OCI-LY7 (cell line): ENCODE measurements around the gene PHF5A. TPM values are rescaled to one million over a fixed set of nuclear protein-coding genes. Genes with fewer than 3 reads are reported as not detected.

Source experiments
- BruUV-seq: library from RNA; stranded (reverse); fragments of 400-500 nt; replicated peaks from 2 replicates; lab custom pipeline; 2021; lab: Mats Ljungman, UMichigan
- CTCF ChIA-PET: fragments of 300-600 bp; sonication (Branson Sonifier 250); formaldehyde crosslinking; loops from one replicate; lab custom pipeline; 2022; ENCODE audit warnings: antibody characterized with exemption; ENCODE audit not compliant: unreplicated experiment; lab: Charles Lee
- POLR2A ChIA-PET: fragments of 300-600 bp; sonication (Branson Sonifier 250); formaldehyde crosslinking; loops from one replicate; lab custom pipeline; 2022; ENCODE audit warnings: antibody characterized with exemption; lab: Charles Lee
- DNase-seq: peaks from one replicate; pipeline ENCODE4 v3.0.0-alpha.2; 2015; ENCODE audit warnings: low spot score
- H2AFZ ChIP-seq: fragments of 200-600 bp; sonication (generic), shearing (Covaris generic); 2 replicates; pipeline ENCODE4 v1.6.1; 2014; ENCODE audit warnings: mild to moderate bottlenecking, antibody characterized with exemption, low read length, moderate library complexity
- H3K27ac ChIP-seq: fragments of 200-600 bp; sonication (generic); 2 replicates; pipeline ENCODE4 v1.5.1; 2014; ENCODE audit warnings: mixed run types, low read depth, mild to moderate bottlenecking, moderate library complexity, low read length, inconsistent platforms; ENCODE audit not compliant: poor library complexity, severe bottlenecking
- H3K36me3 ChIP-seq: fragments of 200-600 bp; sonication (generic); 2 replicates; pipeline ENCODE4 v1.6.1; 2014; ENCODE audit warnings: mild to moderate bottlenecking, antibody characterized with exemption, low read length, moderate library complexity, mixed read lengths; ENCODE audit not compliant: insufficient read depth
- H3K4me1 ChIP-seq: fragments of 200-600 bp; sonication (generic); 2 replicates; pipeline ENCODE4 v1.5.1; 2014; ENCODE audit warnings: mild to moderate bottlenecking, low read length; ENCODE audit not compliant: insufficient read depth, poor library complexity, severe bottlenecking
- H3K4me2 ChIP-seq: fragments of 200-600 bp; sonication (generic); 2 replicates; pipeline ENCODE4 v1.6.1; 2014; ENCODE audit warnings: mild to moderate bottlenecking, low read length
- H3K4me3 ChIP-seq: fragments of 200-600 bp; sonication (generic); 2 replicates; pipeline ENCODE4 v1.5.1; 2014; ENCODE audit warnings: mild to moderate bottlenecking, low read depth, low read length; ENCODE audit not compliant: poor library complexity, severe bottlenecking
- H3K79me2 ChIP-seq: fragments of 200-600 bp; sonication (generic); 2 replicates; pipeline ENCODE4 v1.6.1; 2016; ENCODE audit warnings: low read depth, mild to moderate bottlenecking, low read length, moderate library complexity, mixed read lengths; ENCODE audit not compliant: insufficient read depth
- H3K9me2 ChIP-seq: fragments of 200-600 bp; sonication (generic); 2 replicates; pipeline ENCODE4 v1.6.1; 2016; ENCODE audit warnings: mild to moderate bottlenecking, low read length, mixed read lengths; ENCODE audit not compliant: insufficient read depth
- H3K9me3 ChIP-seq: fragments of 200-600 bp; sonication (generic); 2 replicates; pipeline ENCODE4 v1.6.1; 2014; ENCODE audit warnings: mild to moderate bottlenecking, mixed run types, low read length, mixed read lengths
- H4K20me1 ChIP-seq: fragments of 200-600 bp; sonication (generic); 2 replicates; pipeline ENCODE4 v1.6.1; 2014; ENCODE audit warnings: mild to moderate bottlenecking, antibody characterized with exemption, low read length, moderate library complexity, mixed read lengths; ENCODE audit not compliant: insufficient read depth
- CTCF ChIP-seq: fragments of 200-600 bp; sonication (generic); conservative IDR thresholded peaks from 2 replicates; pipeline ENCODE4 v1.5.1; 2014; ENCODE audit warnings: mild to moderate bottlenecking, antibody characterized with exemption, low read length, moderate library complexity, mixed read lengths
- EZH2phosphoT487 ChIP-seq: fragments of 200-600 bp; sonication (generic); IDR thresholded peaks from 2 replicates; pipeline ENCODE4 v1.6.1; 2018; ENCODE audit warnings: low read depth, borderline replicate concordance, mild to moderate bottlenecking, mixed run types, antibody characterized with exemption, low read length, moderate library complexity, mixed read lengths
- intact Hi-C: fragments of 100-400 bp; cut with micrococcal nuclease; formaldehyde crosslinking; loops from one replicate; pipeline ENCODE4 v1.10.0; 2022; ENCODE audit not compliant: unreplicated experiment
- total RNA-seq, 2 experiments: library from RNA; depleted of rRNA in 1 of 2; stranded (reverse); fragments of >200 nt in 1 of 2; shearing (Covaris generic) in 1 of 2; gene quantifications; 2 replicates each; pipeline ENCODE4 v1.2.3, GENCODE V29; 2014 to 2022

Gene PHF5A
- total RNA-seq, 2 experiments from 2014 or later: 60.9 to 87.9 TPM

DNA sequence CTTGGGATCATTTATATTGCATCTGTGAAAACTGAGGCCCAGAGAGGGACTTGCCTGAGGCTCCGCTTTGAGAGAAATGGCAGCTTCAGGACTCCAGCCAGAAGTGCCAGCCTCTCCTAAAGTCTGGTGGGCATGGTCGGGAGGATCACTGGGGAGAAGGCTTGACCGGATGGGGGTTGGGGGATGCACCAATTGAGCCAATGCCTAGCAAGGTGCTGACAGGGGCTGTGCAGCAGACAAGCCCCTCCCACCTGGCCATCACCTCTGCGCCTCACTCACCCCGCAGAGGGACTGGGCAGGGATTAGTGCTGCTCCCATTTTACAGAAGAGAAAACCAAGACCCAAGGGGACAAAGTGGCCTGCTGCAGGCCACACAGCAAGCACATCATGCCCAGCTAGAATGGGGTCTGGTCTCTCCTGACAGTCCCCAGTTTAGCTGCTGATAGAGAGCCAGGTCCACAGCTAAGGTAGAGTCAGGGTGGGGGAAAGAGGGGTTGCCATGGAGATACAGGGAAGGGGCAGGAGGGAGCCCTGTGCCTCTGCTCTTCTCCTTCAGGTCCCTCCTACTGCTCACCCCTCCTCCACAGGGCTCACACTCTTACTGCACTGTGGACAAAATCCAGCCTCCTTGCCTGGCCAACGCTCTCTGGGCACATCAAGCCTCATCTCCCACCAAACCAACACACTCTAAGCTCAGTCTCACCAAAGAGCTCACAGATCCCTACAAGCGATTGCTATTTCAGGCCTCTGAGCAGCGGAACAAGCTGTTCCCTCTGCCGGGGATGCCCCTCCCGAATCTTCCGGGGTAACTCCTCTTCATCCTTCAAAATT, 57.3 kb downstream of the PHF5A start:
- H3K9me2 ChIP-seq: no peaks in the 10 kb centered on the region
- H3K4me3 ChIP-seq: no peak overlapping the region
- H3K27ac ChIP-seq: peak overlapping the region; percentile 85
- H3K9me3 ChIP-seq: no peaks in the 10 kb centered on the region
- no TSS peak for BruUV-seq
- TF ChIP-seq CTCF (no peak), EZH2phosphoT487 (no peak)
- CTCF ChIA-PET: no interaction called here
- no peak overlapping the region for H2AFZ ChIP-seq
- POLR2A ChIA-PET: interaction anchor here (1.1 to 1.5 kb wide), 2 partner anchors 37 to 67 kb away, joined by 3 to 4 read pairs; no protein-coding TSS in a partner anchor
- DNase-seq: no peak
- intact Hi-C loops: no loop called here
- peak overlapping the region; percentile 99 for H3K4me2 ChIP-seq
- peaks cover 38% of the 10 kb centered on the region for H3K4me1 ChIP-seq
- 0 out of 2 replicates have a peak, but pooled peaks cover 5% of the 10 kb centered on the region for H3K36me3 ChIP-seq
- no peaks in the 10 kb centered on the region for H4K20me1 ChIP-seq
- peaks cover 18% of the 10 kb centered on the region for H3K79me2 ChIP-seq

- no peak overlapping the region for H3K4me3 ChIP-seq
- POLR2A ChIA-PET: interaction anchor here (1.3 kb wide), 1 partner anchor 28 kb away, joined by 6 read pairs; the partner anchor contains the start of gene TEF
Measured at GRCh38 chr22:41410311-41410751, 58.2 kb downstream of the PHF5A start.

More at GRCh38 chr22:41410311-41410751, 58.2 kb downstream of the PHF5A start:
- no TSS peak for BruUV-seq
- Histone ChIP-seq H3K9me3 (no peaks in the 10 kb centered on the region), H3K4me1 (peaks cover 36% of the 10 kb centered on the region), H3K36me3 (0 out of 2 replicates have a peak, but pooled peaks cover 5% of the 10 kb centered on the region), H4K20me1 (no peaks in the 10 kb centered on the region), H3K4me2 (no peak overlapping the region), H3K79me2 (peaks cover 13% of the 10 kb centered on the region), H3K9me2 (no peaks in the 10 kb centered on the region), H3K27ac (no peak overlapping the region), H2AFZ (no peak overlapping the region)
- no peak for DNase-seq
- intact Hi-C loops: no loop called here
- CTCF ChIA-PET: interaction anchor here (0.6 kb wide), 1 partner anchor 29 kb away, joined by 3 read pairs; the partner anchor contains the start of gene TEF
- TF ChIP-seq EZH2phosphoT487: no peak
- TF ChIP-seq CTCF: no peak

Other genes starting within 250 kb of the PHF5A start
- gene CHADL, start 227.8 kb downstream of the PHF5A start, total RNA-seq (2014; rRNA removed; shearing (Covaris generic)): 0.26 and 0.60 TPM in 2 replicates
- 0.42 TPM in 1 of 2 replicates, not detected in the other for gene CHADL, start 227.8 kb downstream of the PHF5A start, total RNA-seq (2022)
- gene RANGAP1, start 182.5 kb downstream of the PHF5A start, total RNA-seq (2014; rRNA removed; shearing (Covaris generic)): 81.7 and 108 TPM in 2 replicates
- 119 and 128 TPM in 2 replicates for gene RANGAP1, start 182.5 kb downstream of the PHF5A start, total RNA-seq (2022)
- gene ZC3H7B, start 167.2 kb downstream of the PHF5A start, total RNA-seq (2014; rRNA removed; shearing (Covaris generic)): 42.4 and 46.7 TPM in 2 replicates
- 55.1 and 56.3 TPM in 2 replicates for gene ZC3H7B, start 167.2 kb downstream of the PHF5A start, total RNA-seq (2022)
- 4.3 and 6.8 TPM in 2 replicates for gene TEF, start 86.8 kb downstream of the PHF5A start, total RNA-seq (2014; rRNA removed; shearing (Covaris generic))
- 6.1 and 7.0 TPM in 2 replicates for gene TEF, start 86.8 kb downstream of the PHF5A start, total RNA-seq (2022)
- 13.5 and 13.9 TPM in 2 replicates for gene TOB2, start 21.9 kb downstream of the PHF5A start, total RNA-seq (2014; rRNA removed; shearing (Covaris generic))
- gene TOB2, start 21.9 kb downstream of the PHF5A start, total RNA-seq (2022): 19.9 and 27.0 TPM in 2 replicates
- gene ACO2, start 425 bp upstream of the PHF5A start, total RNA-seq (2014; rRNA removed; shearing (Covaris generic)): 61.5 and 69.0 TPM in 2 replicates
- gene ACO2, start 425 bp upstream of the PHF5A start, total RNA-seq (2022): 102 and 107 TPM in 2 replicates
- gene POLR3H, start 75.8 kb upstream of the PHF5A start, total RNA-seq (2014; rRNA removed; shearing (Covaris generic)): 26.6 and 28.5 TPM in 2 replicates
- gene POLR3H, start 75.8 kb upstream of the PHF5A start, total RNA-seq (2022): 41.0 and 48.3 TPM in 2 replicates
- gene CSDC2, start 92.3 kb upstream of the PHF5A start, total RNA-seq (2014; rRNA removed; shearing (Covaris generic)): not detected in 2 replicates
- gene CSDC2, start 92.3 kb upstream of the PHF5A start, total RNA-seq (2022): not detected in 2 replicates
- gene PMM1, start 121.1 kb upstream of the PHF5A start, total RNA-seq (2014; rRNA removed; shearing (Covaris generic)): 17.0 and 17.5 TPM in 2 replicates
- gene PMM1, start 121.1 kb upstream of the PHF5A start, total RNA-seq (2022): 40.5 and 45.7 TPM in 2 replicates
- 20.4 and 39.0 TPM in 2 replicates for gene DESI1, start 152.4 kb upstream of the PHF5A start, total RNA-seq (2014; rRNA removed; shearing (Covaris generic))
- 59.0 and 65.0 TPM in 2 replicates for gene DESI1, start 152.4 kb upstream of the PHF5A start, total RNA-seq (2022)
- 378 and 419 TPM in 2 replicates for gene XRCC6, start 152.6 kb upstream of the PHF5A start, total RNA-seq (2014; rRNA removed; shearing (Covaris generic))
- gene XRCC6, start 152.6 kb upstream of the PHF5A start, total RNA-seq (2022): 374 and 426 TPM in 2 replicates
- gene SNU13, start 220.2 kb upstream of the PHF5A start, total RNA-seq (2014; rRNA removed; shearing (Covaris generic)): 155 and 199 TPM in 2 replicates
- gene SNU13, start 220.2 kb upstream of the PHF5A start, total RNA-seq (2022): 246 and 253 TPM in 2 replicates
- gene MEI1, start 230.8 kb upstream of the PHF5A start, total RNA-seq (2014; rRNA removed; shearing (Covaris generic)): 2.3 and 2.5 TPM in 2 replicates
- 11.5 and 14.6 TPM in 2 replicates for gene MEI1, start 230.8 kb upstream of the PHF5A start, total RNA-seq (2022)